CD14-positive monocyte (primary cell): ENCODE results near the gene SERPINB5. TPM values are rescaled to one million over a fixed set of nuclear protein-coding genes. Genes with fewer than 3 reads are reported as not detected.

ENCODE experiments used
- DNase-seq, 3 donors: peaks; one replicate each; pipeline ENCODE4 v3.0.0-alpha.2; 2011 to 2022
- H2AFZ ChIP-seq: 2 replicates; pipeline ENCODE4 v1.6.0; 2012; ENCODE audit warnings: mild to moderate bottlenecking, low read depth, low read length, inconsistent platforms; ENCODE audit not compliant: insufficient read depth, poor library complexity, severe bottlenecking
- H3K27ac ChIP-seq, 2 donors: 1 replicate in 1 of 2; 2 replicates in 1 of 2; pipeline ENCODE4 v1.5.1; 2012 to 2013; ENCODE audit warnings: low read length in 2 of 2, control low read depth in 1 of 2, inconsistent platforms in 1 of 2, low read depth in 1 of 2, mild to moderate bottlenecking in 1 of 2
- H3K27me3 ChIP-seq, 2 donors: one replicate each; pipeline versions ENCODE4 v1.6.0 to v1.6.1; 2011 to 2013; ENCODE audit warnings: low read length in 2 of 2; ENCODE audit not compliant: control insufficient read depth in 2 of 2, insufficient read depth in 2 of 2
- H3K36me3 ChIP-seq, 2 donors: replicated peaks in 1 of 2; 1 replicate in 1 of 2; 2 replicates in 1 of 2; pipeline versions ENCODE4 v1.5.1 to v1.6.1; 2012 to 2013; ENCODE audit warnings: low read length in 2 of 2, control low read depth in 1 of 2, inconsistent platforms in 1 of 2, mild to moderate bottlenecking in 1 of 2; ENCODE audit not compliant: insufficient read depth in 2 of 2, control insufficient read depth in 1 of 2
- H3K4me1 ChIP-seq, 2 donors: 1 replicate in 1 of 2; 2 replicates in 1 of 2; pipeline versions ENCODE4 v1.5.1 to v1.6.1; 2012 to 2013; ENCODE audit warnings: low read length in 2 of 2, control low read depth in 1 of 2, inconsistent platforms in 1 of 2, mild to moderate bottlenecking in 1 of 2, moderate library complexity in 1 of 2; ENCODE audit not compliant: insufficient read depth in 2 of 2, control insufficient read depth in 1 of 2
- H3K4me2 ChIP-seq: replicated peaks from 2 replicates; pipeline ENCODE3; 2012; ENCODE audit warnings: low read length, moderate library complexity, mild to moderate bottlenecking; ENCODE audit not compliant: poor library complexity, severe bottlenecking; ENCODE audit errors: extremely low read depth
- H3K4me3 ChIP-seq, 3 experiments: fragments of 200-600 bp in 1 of 3; sonication (generic) in 1 of 3; replicated peaks in 1 of 3; 1 replicate in 2 of 3; 2 replicates in 1 of 3; pipeline ENCODE4 v1.5.1; 2011 to 2013; ENCODE audit warnings: low read length in 3 of 3, mild to moderate bottlenecking in 3 of 3, control low read depth in 2 of 3, low read depth in 2 of 3, inconsistent platforms in 1 of 3, moderate library complexity in 1 of 3
- H3K79me2 ChIP-seq: 2 replicates; pipeline ENCODE4 v1.6.0; 2012; ENCODE audit warnings: mild to moderate bottlenecking, control low read depth, inconsistent platforms, low read length, moderate library complexity; ENCODE audit not compliant: insufficient read depth
- H3K9ac ChIP-seq: 2 replicates; pipeline ENCODE4 v1.6.0; 2017; ENCODE audit warnings: low read length, mild to moderate bottlenecking; ENCODE audit not compliant: insufficient read depth, poor library complexity, severe bottlenecking
- H3K9me3 ChIP-seq, 2 donors: replicated peaks in 1 of 2; 1 replicate in 1 of 2; 2 replicates in 1 of 2; pipeline versions ENCODE4 v1.5.1 to v1.6.1; 2012 to 2013; ENCODE audit warnings: low read length in 2 of 2, control low read depth in 1 of 2; ENCODE audit not compliant: control insufficient read depth in 1 of 2, insufficient read depth in 1 of 2
- H4K20me1 ChIP-seq: 2 replicates; pipeline ENCODE4 v1.6.0; 2012; ENCODE audit warnings: mild to moderate bottlenecking, low read length, control low read depth, moderate library complexity; ENCODE audit not compliant: insufficient read depth
- H3K27ac Mint-ChIP-seq, 7 donors: one replicate each; pipeline ENCODE4 v1.8.0; 2020; ENCODE audit warnings: mild to moderate bottlenecking in 7 of 7, mixed read lengths in 7 of 7, moderate library complexity in 6 of 7, inconsistent platforms in 2 of 7
- H3K27me3 Mint-ChIP-seq, 3 donors: one replicate each; pipeline ENCODE4 v1.8.0; 2021 to 2022; ENCODE audit warnings: low read depth in 3 of 3, mild to moderate bottlenecking in 3 of 3, mixed read lengths in 3 of 3, moderate library complexity in 3 of 3, inconsistent platforms in 1 of 3
- H3K36me3 Mint-ChIP-seq, 2 donors: one replicate each; pipeline ENCODE4 v1.8.0; 2020; ENCODE audit warnings: mixed read lengths in 2 of 2, inconsistent platforms in 1 of 2, mild to moderate bottlenecking in 1 of 2
- H3K4me1 Mint-ChIP-seq: one replicate; pipeline ENCODE4 v1.8.0; 2020; ENCODE audit warnings: mild to moderate bottlenecking, mixed read lengths
- H3K4me3 Mint-ChIP-seq, 2 donors: one replicate each; pipeline ENCODE4 v1.8.0; 2020; ENCODE audit warnings: mild to moderate bottlenecking in 2 of 2, mixed read lengths in 2 of 2, moderate library complexity in 1 of 2
- H3K9me3 Mint-ChIP-seq, 7 donors: one replicate each; pipeline ENCODE4 v1.8.0; 2020 to 2022; ENCODE audit warnings: mixed read lengths in 7 of 7, mild to moderate bottlenecking in 6 of 7, moderate library complexity in 6 of 7, inconsistent platforms in 2 of 7
- CTCF ChIP-seq: fragments of 200-600 bp; IDR thresholded peaks from one replicate; pipeline ENCODE4 v1.8.0; 2022; ENCODE audit warnings: antibody characterized with exemption, mild to moderate bottlenecking
- WGBS: methylation state at CpG from one replicate; pipeline ENCODE4 v1.1.5; 2013; ENCODE audit warnings: missing lambda C conversion rate; ENCODE audit not compliant: insufficient coverage; 5-methylcytosine and 5-hydroxymethylcytosine counted together
- intact Hi-C, 2 donors: fragments of 100-400 bp; cut with micrococcal nuclease; formaldehyde crosslinking; loops; one replicate each; pipeline versions ENCODE4 v1.15.0 to v1.15.1; 2023
- polyA plus RNA-seq, 3 donors: library from polyadenylated mRNA; depleted of rRNA in 1 of 3; unstranded in 2 of 3; stranded (reverse) in 1 of 3; fragments of 300-500 nt in 2 of 3; fragments of >200 nt in 1 of 3; fragmentation: Illumina TruSeq in 2 of 3; gene quantifications; 1 replicate in 2 of 3; 2 replicates in 1 of 3; pipeline ENCODE4 v1.2.3, GENCODE V29; 2012 to 2021

Gene SERPINB5
- polyA plus RNA-seq, 3 donors = not detected

GRCh38 chr18:63552581-63552980, 75.8 kb downstream of the SERPINB5 start:
- no peak overlapping the region for H3K27ac Mint-ChIP-seq
- H3K4me1 ChIP-seq = peaks cover 14 to 15% of the 10 kb centered on the region in 2 donors
- peak overlapping the region in 1 of 2 donors; percentile 12 for H3K27ac ChIP-seq
- H3K4me3 ChIP-seq = no peak overlapping the region
- no peak for TF ChIP-seq CTCF
- no peaks in the 10 kb centered on the region for H3K36me3 ChIP-seq
- H3K79me2 ChIP-seq = no peaks in the 10 kb centered on the region
- H3K4me1 Mint-ChIP-seq = peaks cover 11% of the 10 kb centered on the region
- no peak overlapping the region for H3K4me3 Mint-ChIP-seq
- H3K9me3 ChIP-seq = no peaks in the 10 kb centered on the region
- H3K9me3 Mint-ChIP-seq = no peaks in the 10 kb centered on the region
- no peaks in the 10 kb centered on the region for H3K27me3 ChIP-seq
- no peaks in the 10 kb centered on the region for H3K27me3 Mint-ChIP-seq
- intact Hi-C loops = no loop called here
- H4K20me1 ChIP-seq = no peaks in the 10 kb centered on the region
- H3K9ac ChIP-seq = no peak overlapping the region
- no peak overlapping the region for H3K4me2 ChIP-seq
- no peak overlapping the region for H2AFZ ChIP-seq
- H3K36me3 Mint-ChIP-seq = no peaks in the 10 kb centered on the region
- DNase-seq = no peak
- no CpG with 5 or more reads among the region's 2 CpGs for WGBS

GRCh38 chr18:63553081-63553480, 76.3 kb downstream of the SERPINB5 start:
- H3K27me3 ChIP-seq = no peaks in the 10 kb centered on the region
- H3K27ac ChIP-seq = peak overlapping the region in 1 of 2 donors; percentile 12
- H2AFZ ChIP-seq = no peak overlapping the region
- no peaks in the 10 kb centered on the region for H3K36me3 ChIP-seq
- no peaks in the 10 kb centered on the region for H4K20me1 ChIP-seq
- peaks cover 11% of the 10 kb centered on the region for H3K4me1 Mint-ChIP-seq
- no peaks in the 10 kb centered on the region for H3K36me3 Mint-ChIP-seq
- H3K4me3 Mint-ChIP-seq = peak overlapping the region in 1 of 2 donors; percentile 41
- peak; percentile 58 to 67 (median 58) for DNase-seq
- no peaks in the 10 kb centered on the region for H3K27me3 Mint-ChIP-seq
- H3K4me2 ChIP-seq = no peak overlapping the region
- 0% methylated on average over 1 of the region's 1 CpG for WGBS
- H3K4me3 ChIP-seq = no peak overlapping the region
- H3K4me1 ChIP-seq = peaks cover 14 to 15% of the 10 kb centered on the region in 2 donors
- H3K9me3 ChIP-seq = no peaks in the 10 kb centered on the region
- no peaks in the 10 kb centered on the region for H3K79me2 ChIP-seq
- TF ChIP-seq CTCF = no peak
- peak overlapping the region in 2 of 7 donors; percentile 17 to 29 for H3K27ac Mint-ChIP-seq
- intact Hi-C loops = no loop called here
- H3K9ac ChIP-seq = no peak overlapping the region
- no peaks in the 10 kb centered on the region for H3K9me3 Mint-ChIP-seq

Other genes starting within 250 kb of the SERPINB5 start
- gene BCL2, start 157.2 kb upstream of the SERPINB5 start, polyA plus RNA-seq = 1 to 10 TPM in 2 of 3 donors, under 1 TPM in 1; 0.58 to 2.5 (median 1.1) TPM
- gene KDSR, start 109.8 kb upstream of the SERPINB5 start, polyA plus RNA-seq = 10 to 100 TPM in 2 of 3 donors, 1 to 10 TPM in 1; 9.6 to 38.5 (median 29.9) TPM
- gene VPS4B, start 54.5 kb upstream of the SERPINB5 start, polyA plus RNA-seq = 10 to 100 TPM; 15.4 to 48.8 (median 26.7) TPM
- gene SERPINB12, start 65.4 kb downstream of the SERPINB5 start, polyA plus RNA-seq = not detected
- gene SERPINB13, start 110.4 kb downstream of the SERPINB5 start, polyA plus RNA-seq = not detected
- gene SERPINB4, start 167.3 kb downstream of the SERPINB5 start, polyA plus RNA-seq = not detected
- not detected for gene SERPINB3, start 184.9 kb downstream of the SERPINB5 start, polyA plus RNA-seq
- not detected for gene SERPINB11, start 226.0 kb downstream of the SERPINB5 start, polyA plus RNA-seq